H7 (cell line): Measurements from ENCODE around the gene FLNC. TPM values are rescaled to one million over a fixed set of nuclear protein-coding genes. Genes with fewer than 3 reads are reported as not detected.

Experiments used
- DNase-seq: peaks from one replicate; pipeline ENCODE4 v3.0.0; 2012
- H3K27me3 ChIP-seq: 2 replicates; pipeline ENCODE4 v1.6.0; 2011; ENCODE audit warnings: mild to moderate bottlenecking, low read length; ENCODE audit not compliant: control insufficient read depth, insufficient read depth
- H3K36me3 ChIP-seq: replicated peaks from 2 replicates; pipeline ENCODE4 v1.5.1; 2011; ENCODE audit warnings: low read length; ENCODE audit not compliant: control insufficient read depth, insufficient read depth
- H3K4me3 ChIP-seq: 2 replicates; pipeline ENCODE4 v1.5.1; 2011; ENCODE audit warnings: low read depth, mild to moderate bottlenecking, control low read depth, low read length, moderate library complexity; ENCODE audit not compliant: insufficient read depth
- total RNA-seq: library from RNA; depleted of rRNA; stranded (reverse); fragments of >200 nt; shearing (Covaris generic); gene quantifications from 2 replicates; pipeline ENCODE4 v1.2.3, GENCODE V29; 2014

FLNC gene
- total RNA-seq, 1 experiment from 2014 or later: 32.3 TPM

GRCh38 chr7:128841171-128841690 is 11.0 kb downstream of the FLNC start:
- Histone ChIP-seq H3K4me3 (no peak overlapping the region), H3K36me3 (no peaks in the 10 kb centered on the region; the same call in 1 of the 2 replicates), H3K27me3 (no peaks in the 10 kb centered on the region)
- peak; percentile 66 for DNase-seq

- no peaks in the 10 kb centered on the region; the same call in 1 of the 2 replicates for H3K36me3 ChIP-seq
- no peak overlapping the region for H3K4me3 ChIP-seq
- DNase-seq: peak; percentile 98
- no peaks in the 10 kb centered on the region for H3K27me3 ChIP-seq
Measured at GRCh38 chr7:128841921-128842673, 11.9 kb downstream of the FLNC start.

DNA sequence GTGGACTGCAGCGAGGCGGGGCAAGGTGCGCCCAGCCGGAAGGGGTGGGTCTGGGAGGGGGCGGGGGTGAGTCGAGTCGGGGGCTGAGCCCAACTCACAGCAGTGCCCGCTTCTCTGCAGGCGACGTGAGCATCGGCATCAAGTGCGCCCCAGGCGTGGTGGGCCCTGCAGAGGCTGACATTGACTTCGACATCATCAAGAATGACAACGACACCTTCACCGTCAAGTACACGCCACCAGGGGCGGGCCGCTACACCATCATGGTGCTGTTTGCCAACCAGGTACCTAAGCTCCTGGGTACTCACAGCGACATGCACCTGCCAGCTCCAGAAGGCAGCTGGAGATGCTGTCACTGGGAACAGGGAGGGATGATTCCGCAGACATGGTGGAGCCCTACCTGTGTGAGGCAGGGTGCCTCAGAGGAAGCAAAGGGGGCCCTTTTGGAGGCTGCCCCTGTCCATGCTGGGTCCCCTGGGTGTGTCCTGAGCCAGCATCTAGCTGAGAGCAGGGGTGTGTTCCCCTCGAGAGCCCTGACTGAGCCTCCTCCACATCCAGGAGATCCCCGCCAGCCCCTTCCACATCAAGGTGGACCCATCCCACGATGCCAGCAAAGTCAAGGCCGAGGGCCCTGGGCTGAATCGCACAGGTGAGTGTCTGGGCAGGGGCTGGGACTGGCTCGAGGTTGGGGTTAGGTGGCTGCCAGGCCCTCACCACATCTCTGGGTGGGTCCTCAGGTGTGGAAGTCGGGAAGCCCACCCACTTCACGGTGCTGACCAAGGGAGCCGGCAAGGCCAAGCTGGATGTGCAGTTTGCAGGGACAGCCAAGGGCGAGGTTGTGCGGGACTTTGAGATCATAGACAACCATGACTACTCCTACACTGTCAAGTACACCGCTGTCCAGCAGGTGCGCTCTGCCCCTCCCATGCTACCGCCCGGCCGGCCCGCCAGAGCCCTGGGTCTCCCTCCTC is 12.8 kb downstream of the FLNC start:
- no peaks in the 10 kb centered on the region; the same call in 1 of the 2 replicates for H3K36me3 ChIP-seq
- no peaks in the 10 kb centered on the region for H3K27me3 ChIP-seq
- no peak overlapping the region for H3K4me3 ChIP-seq
- DNase-seq: no peak

DNA sequence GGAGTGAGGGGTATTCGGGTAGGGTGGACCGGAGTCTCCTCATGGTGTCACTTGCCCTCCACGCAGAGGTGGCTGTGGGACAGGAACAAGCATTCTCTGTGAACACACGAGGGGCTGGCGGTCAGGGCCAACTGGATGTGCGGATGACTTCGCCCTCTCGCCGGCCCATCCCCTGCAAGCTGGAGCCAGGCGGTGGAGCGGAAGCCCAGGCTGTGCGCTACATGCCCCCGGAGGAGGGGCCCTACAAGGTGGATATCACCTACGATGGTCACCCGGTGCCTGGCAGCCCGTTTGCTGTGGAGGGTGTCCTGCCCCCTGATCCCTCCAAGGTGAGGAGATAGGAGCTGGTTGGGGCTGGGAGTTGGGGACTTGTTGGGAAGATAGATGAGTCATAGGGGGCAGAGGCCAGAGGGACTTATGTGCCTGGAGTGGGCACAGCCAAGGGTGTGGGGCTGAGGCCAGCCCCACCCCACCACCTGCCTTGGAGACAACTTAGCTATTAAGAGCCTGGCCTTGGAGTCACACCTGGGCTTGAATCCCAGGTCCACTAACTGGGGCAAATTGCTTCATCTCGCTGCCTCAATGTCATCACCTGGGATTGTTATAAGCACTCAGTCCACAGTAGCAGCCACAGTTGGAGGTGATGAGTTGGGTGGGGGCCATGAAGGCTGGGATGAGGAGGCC is 13.9 kb downstream of the FLNC start:
- no peak for DNase-seq
- Histone ChIP-seq H3K36me3 (no peaks in the 10 kb centered on the region; the same call in none of the 2 replicates), H3K27me3 (no peaks in the 10 kb centered on the region), H3K4me3 (no peak overlapping the region)

GRCh38 chr7:128844777-128845311 is 14.6 kb downstream of the FLNC start:
- no peaks in the 10 kb centered on the region for H3K27me3 ChIP-seq
- DNase-seq: no peak
- H3K4me3 ChIP-seq: no peak overlapping the region
- no peaks in the 10 kb centered on the region; the same call in none of the 2 replicates for H3K36me3 ChIP-seq

DNA sequence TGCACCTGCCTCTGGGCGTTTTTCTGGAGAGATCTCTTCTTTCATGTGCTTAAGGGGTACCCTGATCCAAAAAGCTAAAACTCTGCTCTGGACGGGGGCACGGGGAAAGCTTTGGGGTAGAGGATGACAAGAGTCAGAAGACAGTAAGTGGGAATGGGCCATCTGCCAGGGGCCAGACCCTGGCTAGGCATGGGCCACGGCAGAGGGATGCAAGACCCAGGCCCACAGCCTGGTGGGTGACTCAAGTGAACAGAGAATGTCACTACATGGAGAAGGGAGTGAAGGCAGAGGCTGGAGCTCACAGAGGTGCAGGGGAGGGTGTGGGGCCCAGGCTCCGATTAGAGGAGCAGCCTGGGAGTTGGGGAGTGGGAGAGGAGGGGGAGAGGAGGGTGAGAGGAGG is 15.3 kb downstream of the FLNC start:
- Histone ChIP-seq H3K4me3 (no peak overlapping the region), H3K36me3 (peaks cover under 1% of the 10 kb centered on the region), H3K27me3 (no peaks in the 10 kb centered on the region)
- DNase-seq: no peak

- Histone ChIP-seq H3K36me3 (peaks cover 1% of the 10 kb centered on the region; the same call in 1 of the 2 replicates), H3K4me3 (no peak overlapping the region), H3K27me3 (no peaks in the 10 kb centered on the region)
- no peak for DNase-seq
Measured at GRCh38 chr7:128845987-128846386, 15.8 kb downstream of the FLNC start.

DNA sequence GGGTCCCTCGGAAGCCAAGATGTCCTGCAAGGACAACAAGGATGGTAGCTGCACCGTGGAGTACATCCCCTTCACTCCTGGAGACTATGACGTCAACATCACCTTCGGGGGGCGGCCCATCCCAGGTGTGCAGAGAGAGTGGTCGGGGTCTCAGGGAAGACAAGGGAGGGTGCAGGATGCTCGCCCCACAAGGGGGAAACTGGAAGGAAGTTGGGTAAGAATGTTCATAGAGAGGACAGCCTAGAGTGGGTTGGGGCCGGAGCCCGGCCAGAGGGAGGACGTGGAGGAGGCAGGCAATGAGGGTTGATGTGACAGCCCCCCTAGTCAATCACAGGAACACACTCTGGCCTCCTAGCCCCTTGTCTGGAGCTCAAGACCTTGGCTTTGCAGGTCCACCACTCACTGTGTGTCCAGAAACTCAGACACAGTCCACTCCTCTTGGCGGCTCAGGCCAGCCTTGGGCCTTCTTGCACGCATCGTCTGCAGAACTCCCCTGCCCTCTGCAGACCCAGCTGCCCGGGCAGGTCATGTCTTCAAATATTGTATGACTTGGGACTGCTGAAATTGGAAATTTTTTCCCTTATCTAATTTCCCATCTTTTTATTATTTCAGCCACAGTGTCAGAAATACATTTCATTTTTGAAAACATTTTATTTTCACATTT is 16.7 kb downstream of the FLNC start:
- no peak for DNase-seq
- Histone ChIP-seq H3K4me3 (no peak overlapping the region), H3K36me3 (peaks cover 1% of the 10 kb centered on the region), H3K27me3 (no peaks in the 10 kb centered on the region)

DNA sequence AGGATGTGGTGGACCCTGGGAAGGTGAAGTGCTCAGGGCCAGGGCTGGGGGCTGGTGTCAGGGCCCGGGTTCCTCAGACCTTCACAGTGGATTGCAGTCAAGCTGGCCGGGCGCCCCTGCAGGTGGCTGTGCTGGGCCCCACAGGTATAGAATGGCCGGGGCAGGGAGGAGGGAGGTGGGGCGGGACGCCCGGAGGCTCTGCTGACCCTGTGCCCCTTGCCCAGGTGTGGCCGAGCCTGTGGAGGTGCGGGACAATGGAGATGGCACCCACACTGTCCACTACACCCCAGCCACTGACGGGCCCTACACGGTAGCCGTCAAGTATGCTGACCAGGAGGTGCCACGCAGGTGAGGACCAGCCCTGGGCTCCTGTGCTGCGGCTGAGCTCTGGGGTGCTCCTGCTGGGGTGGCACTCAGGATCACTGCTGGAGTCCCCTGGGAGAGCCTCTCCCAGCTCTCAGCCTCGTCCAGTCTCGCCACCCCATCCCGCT is 17.6 kb downstream of the FLNC start:
- Histone ChIP-seq H3K36me3 (peaks cover 1% of the 10 kb centered on the region), H3K4me3 (no peak overlapping the region), H3K27me3 (no peaks in the 10 kb centered on the region)
- DNase-seq: no peak

GRCh38 chr7:128848289-128849155 is 18.3 kb downstream of the FLNC start:
- Histone ChIP-seq H3K27me3 (no peaks in the 10 kb centered on the region), H3K36me3 (peaks cover 1% of the 10 kb centered on the region), H3K4me3 (no peak overlapping the region)
- DNase-seq: no peak

DNA sequence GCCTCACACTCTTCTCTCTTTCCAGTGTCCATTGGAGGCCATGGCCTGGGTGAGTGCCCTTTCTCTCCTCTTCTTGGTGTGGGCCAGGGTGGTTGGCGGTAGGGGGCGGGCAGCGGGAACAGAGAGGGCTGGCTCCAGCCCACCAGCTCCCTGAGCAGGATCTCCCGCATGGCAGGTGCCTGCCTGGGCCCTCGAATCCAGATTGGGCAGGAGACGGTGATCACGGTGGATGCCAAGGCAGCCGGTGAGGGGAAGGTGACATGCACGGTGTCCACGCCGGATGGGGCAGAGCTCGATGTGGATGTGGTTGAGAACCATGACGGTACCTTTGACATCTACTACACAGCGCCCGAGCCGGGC is 18.9 kb downstream of the FLNC start:
- H3K27me3 ChIP-seq: no peaks in the 10 kb centered on the region
- H3K4me3 ChIP-seq: no peak overlapping the region
- peaks cover 1% of the 10 kb centered on the region for H3K36me3 ChIP-seq
- no peak for DNase-seq

GRCh38 chr7:128849804-128850490 is 19.7 kb downstream of the FLNC start:
- H3K27me3 ChIP-seq: no peaks in the 10 kb centered on the region
- DNase-seq: no peak
- no peak overlapping the region for H3K4me3 ChIP-seq
- peaks cover 1% of the 10 kb centered on the region for H3K36me3 ChIP-seq
